ENCODE measurements around the gene ARID5B. TPM values are rescaled to one million over a fixed set of nuclear protein-coding genes. Genes with fewer than 3 reads are reported as not detected.

The ARID5B gene
- total and polyA plus RNA-seq, 2 of the 4 experiments (the other 2 are of a cell fraction) = 41.0 to 125 TPM

DNA sequence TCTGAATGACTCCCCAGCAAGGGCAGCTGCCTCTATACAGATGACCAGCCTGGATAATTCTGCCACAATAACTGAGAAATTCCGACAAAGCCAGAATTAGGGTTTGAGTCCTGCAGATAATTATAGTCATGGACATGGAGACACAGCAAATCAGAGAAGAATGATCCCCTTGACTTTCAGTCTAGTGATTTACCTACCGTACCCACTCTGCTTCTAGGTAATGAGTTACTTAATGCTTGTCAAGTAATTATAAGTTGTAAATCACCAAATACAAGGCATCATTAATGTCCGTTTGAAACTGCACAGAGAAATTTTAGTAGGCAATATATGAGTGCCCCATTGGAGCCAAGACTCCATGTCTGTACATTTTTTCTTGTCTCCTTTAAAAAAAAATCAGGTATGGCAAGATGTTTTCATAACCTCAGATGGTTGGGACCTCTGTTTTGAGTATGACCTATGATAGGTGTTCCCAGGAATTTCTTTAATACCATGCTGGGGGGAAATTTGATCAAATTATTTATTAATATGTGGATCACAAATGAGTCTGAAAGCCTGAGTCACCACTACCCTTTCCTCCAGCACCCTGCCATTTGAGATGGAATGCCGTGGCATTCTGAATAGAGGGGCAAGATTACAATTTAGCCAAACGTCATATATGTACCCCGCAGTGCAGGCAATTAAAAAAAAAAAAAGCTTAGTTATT, 5.5 kb upstream of the ARID5B start:
- dilution Hi-C loops (cut with HindIII; ENCODE audit: low sequenced_read_pairs, unreplicated experiment) (no loop called here), intact Hi-C loops (cut with micrococcal nuclease) (no loop called here), in situ Hi-C loops (cut with MboI; ENCODE audit: low sequenced_read_pairs) (no loop called here)
- Histone ChIP-seq H3K4me3 (ENCODE audit: insufficient read depth, low read depth, low read length) (no peak overlapping the region), H2BK5ac (ENCODE audit: low read depth, low read length, poor library complexity, severe bottlenecking) (no peak overlapping the region), H3K79me1 (ENCODE audit: low read depth in 1 of 2, low read length in 2 of 2) (peaks cover 0 to 7% of the 10 kb centered on the region in 2 experiments; a peak in 2 of 4 replicates), H2AFZ (replicated peaks; ENCODE audit: low read length, poor library complexity) (no peak overlapping the region), H3K23ac (ENCODE audit: low read depth, low read length) (no peak overlapping the region), H2AK9ac (replicated peaks; ENCODE audit: low read depth, low read length, poor library complexity) (no peak overlapping the region), H3K9me3 (ENCODE audit: control insufficient read depth, insufficient read depth, low read length) (no peaks in the 10 kb centered on the region), H4K5ac (ENCODE audit: low read depth, low read length) (no peak overlapping the region), H3K9me1 (ENCODE audit: insufficient read depth, low read length) (peaks cover 4% of the 10 kb centered on the region; the same call in 1 of the 2 replicates), H3K9ac (ENCODE audit: low read depth, low read length) (no peak overlapping the region), H2BK120ac (ENCODE audit: low read depth, low read length) (no peak overlapping the region), H3K36me3 (ENCODE audit: control insufficient read depth, insufficient read depth, low read length) (no peaks in the 10 kb centered on the region), H4K91ac (ENCODE audit: insufficient read depth, low read depth, low read length) (no peak overlapping the region), H2BK15ac (ENCODE audit: low read depth, low read length) (no peak overlapping the region), H2AK5ac (ENCODE audit: low read depth, low read length) (no peak overlapping the region), H4K8ac (ENCODE audit: low read depth in 2 of 2, low read length in 2 of 2) (no peak overlapping the region), H2BK20ac (ENCODE audit: low read depth, low read length) (no peak overlapping the region), H3K14ac (replicated peaks; ENCODE audit: low read depth, low read length) (no peak overlapping the region), H3K56ac (ENCODE audit: extremely low read depth, insufficient read depth, low read length) (no peak overlapping the region), H3K18ac (ENCODE audit: low read depth, low read length) (no peak overlapping the region), H3K4me1 (ENCODE audit: control insufficient read depth, insufficient read depth, low read length) (peaks cover 14% of the 10 kb centered on the region), H3K27ac (ENCODE audit: insufficient read depth, low read length) (no peak overlapping the region), H3K4me2 (ENCODE audit: low read depth, low read length) (no peak overlapping the region), H4K20me1 (ENCODE audit: insufficient read depth, low read length) (no peaks in the 10 kb centered on the region), H3K4ac (ENCODE audit: low read depth, low read length) (no peak overlapping the region), H3K27me3 (ENCODE audit: control insufficient read depth, insufficient read depth, low read length) (no peaks in the 10 kb centered on the region)
- CTCF ChIA-PET = interaction anchor here (1.3 to 1.8 kb wide), 2 partner anchors 10 to 331 kb away, joined by 3 to 6 read pairs; no protein-coding TSS in a partner anchor
- DNase-seq = no peak
- no peak for TF ChIP-seq MAFK (IDR thresholded peaks at IDR 0.05; ENCODE audit: low read depth, low read length)
- no peak for TF ChIP-seq MXI1 (IDR thresholded peaks at IDR 0.05; ENCODE audit: borderline replicate concordance, low read depth, low read length)
- TF ChIP-seq BHLHE40 (IDR thresholded peaks at IDR 0.05; ENCODE audit: low read depth, low read length) = no peak
- TF ChIP-seq RCOR1 (IDR thresholded peaks at IDR 0.05; ENCODE audit: insufficient replicate concordance, low read length) = no peak
- no peak for TF ChIP-seq SMC3 (IDR thresholded peaks at IDR 0.05; ENCODE audit: low read depth, low read length)
- TF ChIP-seq RAD21 (IDR thresholded peaks at IDR 0.05; ENCODE audit: low read length) = no peak
- TF ChIP-seq RFX5 (IDR thresholded peaks at IDR 0.05; ENCODE audit: low read depth, low read length) = no peak
- TF ChIP-seq, protein P1, sequence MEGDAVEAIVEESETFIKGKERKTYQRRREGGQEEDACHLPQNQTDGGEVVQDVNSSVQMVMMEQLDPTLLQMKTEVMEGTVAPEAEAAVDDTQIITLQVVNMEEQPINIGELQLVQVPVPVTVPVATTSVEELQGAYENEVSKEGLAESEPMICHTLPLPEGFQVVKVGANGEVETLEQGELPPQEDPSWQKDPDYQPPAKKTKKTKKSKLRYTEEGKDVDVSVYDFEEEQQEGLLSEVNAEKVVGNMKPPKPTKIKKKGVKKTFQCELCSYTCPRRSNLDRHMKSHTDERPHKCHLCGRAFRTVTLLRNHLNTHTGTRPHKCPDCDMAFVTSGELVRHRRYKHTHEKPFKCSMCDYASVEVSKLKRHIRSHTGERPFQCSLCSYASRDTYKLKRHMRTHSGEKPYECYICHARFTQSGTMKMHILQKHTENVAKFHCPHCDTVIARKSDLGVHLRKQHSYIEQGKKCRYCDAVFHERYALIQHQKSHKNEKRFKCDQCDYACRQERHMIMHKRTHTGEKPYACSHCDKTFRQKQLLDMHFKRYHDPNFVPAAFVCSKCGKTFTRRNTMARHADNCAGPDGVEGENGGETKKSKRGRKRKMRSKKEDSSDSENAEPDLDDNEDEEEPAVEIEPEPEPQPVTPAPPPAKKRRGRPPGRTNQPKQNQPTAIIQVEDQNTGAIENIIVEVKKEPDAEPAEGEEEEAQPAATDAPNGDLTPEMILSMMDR (conservative IDR thresholded peaks at IDR 0.05; ENCODE audit: low read depth, low read length) = no peak
- TF ChIP-seq MAZ (IDR thresholded peaks at IDR 0.05; ENCODE audit: borderline replicate concordance, low read depth, low read length) = no peak
- no peak for TF ChIP-seq CEBPB (IDR thresholded peaks at IDR 0.05; ENCODE audit: low read depth, low read length)
- TF ChIP-seq FOS (IDR thresholded peaks at IDR 0.05; ENCODE audit: low read depth, low read length) = no peak
- TF ChIP-seq, protein P2, sequence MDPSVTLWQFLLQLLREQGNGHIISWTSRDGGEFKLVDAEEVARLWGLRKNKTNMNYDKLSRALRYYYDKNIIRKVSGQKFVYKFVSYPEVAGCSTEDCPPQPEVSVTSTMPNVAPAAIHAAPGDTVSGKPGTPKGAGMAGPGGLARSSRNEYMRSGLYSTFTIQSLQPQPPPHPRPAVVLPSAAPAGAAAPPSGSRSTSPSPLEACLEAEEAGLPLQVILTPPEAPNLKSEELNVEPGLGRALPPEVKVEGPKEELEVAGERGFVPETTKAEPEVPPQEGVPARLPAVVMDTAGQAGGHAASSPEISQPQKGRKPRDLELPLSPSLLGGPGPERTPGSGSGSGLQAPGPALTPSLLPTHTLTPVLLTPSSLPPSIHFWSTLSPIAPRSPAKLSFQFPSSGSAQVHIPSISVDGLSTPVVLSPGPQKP (IDR thresholded peaks at IDR 0.05; ENCODE audit: borderline replicate concordance, low read depth, low read length) = no peak
- TF ChIP-seq, protein P3, sequence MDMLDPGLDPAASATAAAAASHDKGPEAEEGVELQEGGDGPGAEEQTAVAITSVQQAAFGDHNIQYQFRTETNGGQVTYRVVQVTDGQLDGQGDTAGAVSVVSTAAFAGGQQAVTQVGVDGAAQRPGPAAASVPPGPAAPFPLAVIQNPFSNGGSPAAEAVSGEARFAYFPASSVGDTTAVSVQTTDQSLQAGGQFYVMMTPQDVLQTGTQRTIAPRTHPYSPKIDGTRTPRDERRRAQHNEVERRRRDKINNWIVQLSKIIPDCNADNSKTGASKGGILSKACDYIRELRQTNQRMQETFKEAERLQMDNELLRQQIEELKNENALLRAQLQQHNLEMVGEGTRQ (IDR thresholded peaks at IDR 0.05; ENCODE audit: low read depth, low read length) = no peak
- no peak for TF ChIP-seq CHD1 (IDR thresholded peaks at IDR 0.05; ENCODE audit: low read depth, low read length)
- TF ChIP-seq NFE2L2 (IDR thresholded peaks at IDR 0.05; ENCODE audit: low read depth, low read length) = no peak
- no peak for TF ChIP-seq POLR2A (IDR thresholded peaks at IDR 0.05; ENCODE audit: low read depth, low read length)
- POLR2A ChIA-PET (ENCODE audit: unreplicated experiment) = no interaction called here
- no CpG with 5 or more reads among the region's 6 CpGs for WGBS, 2 experiments (ENCODE audit: extremely low coverage in 2 of 2, insufficient read length in 1 of 2)
- no peak for ATAC-seq (ENCODE audit: low read depth)
- no TSS peak for BruUV-seq (replicated peaks)
